ENCODE results near the gene SRPX. TPM values are rescaled to one million over a fixed set of nuclear protein-coding genes. Genes with fewer than 3 reads are reported as not detected.

The SRPX gene
- total and polyA plus RNA-seq, 2 experiments from 2014 or later: 101 to 189 TPM

GRCh38 chrX:38150993-38151392, 69.7 kb downstream of the SRPX start:
- WGBS (ENCODE audit: low lambda C conversion rate, missing lambda C conversion rate): 70% methylated on average over 4 of the region's 4 CpGs
- Histone ChIP-seq H3K27ac (no peak overlapping the region), H3K27me3 (no peaks in the 10 kb centered on the region), H3K4me3 (no peak overlapping the region), H2AFZ (no peak overlapping the region), H3K9me3 (ENCODE audit: low read depth) (no peaks in the 10 kb centered on the region), H4K20me1 (ENCODE audit: insufficient read depth, poor library complexity, severe bottlenecking) (no peaks in the 10 kb centered on the region), H3K4me1 (ENCODE audit: insufficient read depth) (peaks cover 4% of the 10 kb centered on the region), H3K9me2 (replicated peaks; ENCODE audit: insufficient read depth) (no peaks in the 10 kb centered on the region), H3K79me2 (no peaks in the 10 kb centered on the region), H3K4me2 (no peak overlapping the region), H3K36me3 (replicated peaks; ENCODE audit: insufficient read depth, low read depth) (no peaks in the 10 kb centered on the region)
- no peak for TF ChIP-seq EZH2phosphoT487 (IDR thresholded peaks at IDR 0.05; ENCODE audit: low read depth, severe bottlenecking, unreplicated experiment)
- TF ChIP-seq CTCF (IDR thresholded peaks at IDR 0.05; ENCODE audit: poor library complexity): no peak
- no peak for TF ChIP-seq EZH2 (IDR thresholded peaks at IDR 0.05; ENCODE audit: borderline replicate concordance)
- DNase-seq (ENCODE audit: low spot score): no peak

- Histone ChIP-seq H3K9me2 (replicated peaks; ENCODE audit: insufficient read depth) (no peaks in the 10 kb centered on the region), H3K4me3 (no peak overlapping the region), H3K27ac (no peak overlapping the region), H3K4me1 (ENCODE audit: insufficient read depth) (peaks cover under 1% of the 10 kb centered on the region), H3K36me3 (replicated peaks; ENCODE audit: insufficient read depth, low read depth) (no peaks in the 10 kb centered on the region), H4K20me1 (ENCODE audit: insufficient read depth, poor library complexity, severe bottlenecking) (no peaks in the 10 kb centered on the region), H3K79me2 (no peaks in the 10 kb centered on the region), H2AFZ (no peak overlapping the region), H3K9me3 (ENCODE audit: low read depth) (no peaks in the 10 kb centered on the region), H3K27me3 (no peaks in the 10 kb centered on the region), H3K4me2 (no peak overlapping the region)
- DNase-seq (ENCODE audit: low spot score): no peak
- WGBS (ENCODE audit: low lambda C conversion rate, missing lambda C conversion rate): 65% methylated on average over 2 of the region's 2 CpGs
- no peak for TF ChIP-seq EZH2phosphoT487 (IDR thresholded peaks at IDR 0.05; ENCODE audit: low read depth, severe bottlenecking, unreplicated experiment)
- TF ChIP-seq EZH2 (IDR thresholded peaks at IDR 0.05; ENCODE audit: borderline replicate concordance): no peak
- TF ChIP-seq CTCF (IDR thresholded peaks at IDR 0.05; ENCODE audit: poor library complexity): no peak
These were observed 71.7 kb downstream of the SRPX start for GRCh38 chrX:38149016-38149415.

- DNase-seq (ENCODE audit: low spot score): no peak
- H3K36me3 ChIP-seq (replicated peaks; ENCODE audit: insufficient read depth, low read depth): no peaks in the 10 kb centered on the region
- 63% methylated on average over 1 of the region's 1 CpG for WGBS (ENCODE audit: low lambda C conversion rate, missing lambda C conversion rate)
- no peak overlapping the region for H2AFZ ChIP-seq
- no peaks in the 10 kb centered on the region for H3K27me3 ChIP-seq
- no peak overlapping the region for H3K4me3 ChIP-seq
- H4K20me1 ChIP-seq (ENCODE audit: insufficient read depth, poor library complexity, severe bottlenecking): no peaks in the 10 kb centered on the region
- H3K4me2 ChIP-seq: no peak overlapping the region
- H3K27ac ChIP-seq: no peak overlapping the region
- H3K9me3 ChIP-seq (ENCODE audit: low read depth): no peaks in the 10 kb centered on the region
- TF ChIP-seq EZH2phosphoT487 (IDR thresholded peaks at IDR 0.05; ENCODE audit: low read depth, severe bottlenecking, unreplicated experiment) (no peak), CTCF (IDR thresholded peaks at IDR 0.05; ENCODE audit: poor library complexity) (no peak), EZH2 (IDR thresholded peaks at IDR 0.05; ENCODE audit: borderline replicate concordance) (no peak)
- no peaks in the 10 kb centered on the region for H3K4me1 ChIP-seq (ENCODE audit: insufficient read depth)
- no peaks in the 10 kb centered on the region for H3K9me2 ChIP-seq (replicated peaks; ENCODE audit: insufficient read depth)
- H3K79me2 ChIP-seq: no peaks in the 10 kb centered on the region
These were observed 78.1 kb downstream of the SRPX start for GRCh38 chrX:38142610-38143009.

- WGBS (ENCODE audit: low lambda C conversion rate, missing lambda C conversion rate): 72% methylated on average over 2 of the region's 2 CpGs
- Histone ChIP-seq H3K79me2 (no peaks in the 10 kb centered on the region), H3K36me3 (replicated peaks; ENCODE audit: insufficient read depth, low read depth) (no peaks in the 10 kb centered on the region), H3K27me3 (no peaks in the 10 kb centered on the region), H3K9me3 (ENCODE audit: low read depth) (no peaks in the 10 kb centered on the region), H3K4me3 (no peak overlapping the region), H2AFZ (no peak overlapping the region), H3K4me2 (no peak overlapping the region), H3K4me1 (ENCODE audit: insufficient read depth) (no peaks in the 10 kb centered on the region), H3K9me2 (replicated peaks; ENCODE audit: insufficient read depth) (no peaks in the 10 kb centered on the region), H4K20me1 (ENCODE audit: insufficient read depth, poor library complexity, severe bottlenecking) (no peaks in the 10 kb centered on the region), H3K27ac (no peak overlapping the region)
- TF ChIP-seq EZH2phosphoT487 (IDR thresholded peaks at IDR 0.05; ENCODE audit: low read depth, severe bottlenecking, unreplicated experiment) (no peak), EZH2 (IDR thresholded peaks at IDR 0.05; ENCODE audit: borderline replicate concordance) (no peak), CTCF (IDR thresholded peaks at IDR 0.05; ENCODE audit: poor library complexity) (no peak)
- no peak for DNase-seq (ENCODE audit: low spot score)
These were observed 81.8 kb downstream of the SRPX start for GRCh38 chrX:38138900-38139299.
